Keratinocyte (primary cell): Measurements from ENCODE around the gene TMEM134. TPM values are rescaled to one million over a fixed set of nuclear protein-coding genes. Genes with fewer than 3 reads are reported as not detected.

Experiments used
- DNase-seq: peaks from one replicate; pipeline ENCODE4 v3.0.0-alpha.2; 2011; ENCODE audit warnings: low read depth, missing footprints, low spot score
- FAIRE-seq: peaks from 2 replicates; lab custom pipeline; 2011; peaks lifted over from hg19 to GRCh38; lab: Jason Lieb, UNC
- H2AFZ ChIP-seq: 2 replicates; pipeline ENCODE4 v1.6.0; 2012; ENCODE audit warnings: low read length, control low read depth, inconsistent platforms; ENCODE audit not compliant: control insufficient read depth
- H3K27ac ChIP-seq: 2 replicates; pipeline ENCODE4 v1.5.1; 2011; ENCODE audit warnings: low read length; ENCODE audit not compliant: control insufficient read depth, insufficient read depth
- H3K27me3 ChIP-seq: 3 replicates; pipeline ENCODE4 v1.6.0; 2011; ENCODE audit warnings: low read length; ENCODE audit not compliant: control insufficient read depth, insufficient read depth; ENCODE audit errors: extremely low read depth
- H3K36me3 ChIP-seq, 2 experiments: 2 replicates in 1 of 2; 3 replicates in 1 of 2; pipeline ENCODE4 v1.5.1; 2011; ENCODE audit warnings: low read length in 2 of 2, mild to moderate bottlenecking in 1 of 2; ENCODE audit not compliant: control insufficient read depth in 2 of 2, insufficient read depth in 2 of 2; ENCODE audit errors: extremely low read depth in 1 of 2
- H3K4me1 ChIP-seq: 3 replicates; pipeline ENCODE4 v1.5.1; 2011; ENCODE audit warnings: low read length; ENCODE audit not compliant: control insufficient read depth, insufficient read depth; ENCODE audit errors: extremely low read depth
- H3K4me2 ChIP-seq: 3 replicates; pipeline ENCODE4 v1.6.0; 2011; ENCODE audit warnings: low read depth, low read length; ENCODE audit not compliant: control insufficient read depth, insufficient read depth; ENCODE audit errors: extremely low read depth
- H3K4me3 ChIP-seq, 3 experiments: fragments of 200-600 bp in 1 of 3; sonication (generic) in 1 of 3; 2 replicates in 2 of 3; 3 replicates in 1 of 3; pipeline ENCODE4 v1.5.1; 2011 to 2016; ENCODE audit warnings: low read length in 3 of 3, mild to moderate bottlenecking in 3 of 3, control low read depth in 2 of 3, inconsistent platforms in 1 of 3, low read depth in 1 of 3, mixed read lengths in 1 of 3, mixed run types in 1 of 3, moderate library complexity in 1 of 3; ENCODE audit not compliant: control insufficient read depth in 2 of 3, insufficient read depth in 2 of 3; ENCODE audit errors: extremely low read depth in 1 of 3
- H3K79me2 ChIP-seq: 2 replicates; pipeline ENCODE4 v1.6.0; 2012; ENCODE audit warnings: low read length; ENCODE audit not compliant: control insufficient read depth, insufficient read depth
- H3K9ac ChIP-seq: 3 replicates; pipeline ENCODE4 v1.6.0; 2011; ENCODE audit warnings: low read length; ENCODE audit not compliant: control insufficient read depth, insufficient read depth; ENCODE audit errors: extremely low read depth
- H3K9me1 ChIP-seq: 3 replicates; pipeline ENCODE4 v1.6.0; 2011; ENCODE audit warnings: low read length; ENCODE audit not compliant: control insufficient read depth, insufficient read depth; ENCODE audit errors: extremely low read depth
- H3K9me3 ChIP-seq: 2 replicates; pipeline ENCODE4 v1.5.1; 2012; ENCODE audit warnings: low read depth, low read length; ENCODE audit not compliant: control insufficient read depth
- H4K20me1 ChIP-seq: 3 replicates; pipeline ENCODE4 v1.6.0; 2011; ENCODE audit warnings: low read length; ENCODE audit not compliant: control insufficient read depth, insufficient read depth; ENCODE audit errors: extremely low read depth
- EZH2 ChIP-seq: IDR thresholded peaks from one replicate; pipeline ENCODE4 v1.6.1; 2012; ENCODE audit warnings: inconsistent platforms, mild to moderate bottlenecking, low read length, moderate library complexity
- dilution Hi-C: fragments of 300-500 bp; cut with MboI; formaldehyde crosslinking; loops from one replicate; pipeline ENCODE4 v1.7.0; 2020; ENCODE audit warnings: low sequenced_read_pairs; ENCODE audit not compliant: extremely low pct_ligation_motif_present
- polyA plus RNA-seq, 5 experiments: library from polyadenylated mRNA; depleted of rRNA in 3 of 5; stranded (reverse) in 3 of 5; stranded (forward) in 1 of 5; unstranded in 1 of 5; fragments of >200 nt; gene quantifications; 1 replicate in 1 of 5; 2 replicates in 3 of 5; 3 replicates in 1 of 5; pipeline versions ENCODE4 v1.2.1 to v1.2.3, GENCODE V29; 2011 to 2012; ENCODE audit warnings: missing spikeins in 2 of 5, low read depth in 1 of 5, low replicate concordance in 1 of 5
- TF ChIP-seq, protein P1 (sequence below), 3 experiments: IDR thresholded peaks in 1 of 3; conservative IDR thresholded peaks in 1 of 3; optimal IDR thresholded peaks in 1 of 3; 2 replicates in 2 of 3; 3 replicates in 1 of 3; pipeline versions ENCODE3 to v1.5.1; 2011; ENCODE audit warnings: low read length in 3 of 3, mild to moderate bottlenecking in 3 of 3, moderate library complexity in 2 of 3, control low read depth in 1 of 3, inconsistent platforms in 1 of 3; ENCODE audit not compliant: insufficient read depth in 2 of 3; ENCODE audit errors: extremely low read depth in 1 of 3

The TMEM134 gene
- polyA plus RNA-seq, 1 donor (not counting 4 experiments of a cell fraction or from before 2014, with no cell fraction given) = 24.7 TPM

DNA sequence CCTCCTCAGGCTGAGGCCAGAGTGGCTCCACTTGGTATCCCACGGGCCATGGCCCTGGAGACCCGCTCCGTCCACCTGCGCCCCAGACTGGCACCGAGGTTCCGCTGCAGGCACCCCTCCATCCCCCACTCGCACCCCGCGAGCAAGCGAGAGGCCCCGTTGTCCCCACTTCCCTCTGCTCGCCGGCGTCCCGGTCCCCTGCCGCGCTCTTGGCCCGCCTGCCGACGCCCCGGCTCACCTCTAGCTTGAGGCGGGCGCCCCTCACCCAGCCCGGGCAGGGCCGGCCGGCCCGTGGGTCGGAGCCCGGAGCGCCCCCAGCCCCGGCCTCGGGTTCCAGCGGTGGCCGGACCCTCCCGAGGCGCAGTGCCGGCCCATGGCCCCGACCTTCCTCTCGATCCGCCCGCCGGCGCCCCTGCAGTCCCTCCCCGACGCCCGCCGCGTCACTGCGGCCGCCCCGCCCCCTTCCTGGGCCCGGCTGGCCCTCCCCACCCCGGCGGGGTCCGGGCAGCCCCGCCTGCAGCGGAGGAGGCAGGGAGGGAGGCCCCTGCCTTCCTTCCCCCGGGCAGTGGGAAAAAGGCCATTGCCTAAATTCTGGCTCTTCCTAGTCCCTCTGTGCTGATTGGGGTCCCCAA is 36.0 kb upstream of the TMEM134 start, which contains the start of gene PITPNM1:
PITPNM1 (minus strand) TSS at position 414 of the 632 bp plus-strand sequence. CDS start 1,183 bp downstream, outside the sequence.
- DNase-seq (no peak), FAIRE-seq (no peak)
- Histone ChIP-seq H3K79me2 (peaks cover 15% of the 10 kb centered on the region), H3K36me3 (peaks cover 5 to 11% of the 10 kb centered on the region in 2 experiments), H4K20me1 (no peaks in the 10 kb centered on the region), H3K27me3 (no peaks in the 10 kb centered on the region), H3K9me1 (no peaks in the 10 kb centered on the region), H2AFZ (peak within 1 kb of the TSS; percentile 49), H3K4me3 (peak within 1 kb of the TSS; percentile 82 to 92 (median 89)), H3K9me3 (no peaks in the 10 kb centered on the region), H3K4me1 (peaks cover 27% of the 10 kb centered on the region), H3K27ac (peak within 1 kb of the TSS; percentile 79), H3K4me2 (peak within 1 kb of the TSS; percentile 87), H3K9ac (peak within 1 kb of the TSS; percentile 73)
- TF ChIP-seq EZH2 = no peak
- TF ChIP-seq, protein P1, sequence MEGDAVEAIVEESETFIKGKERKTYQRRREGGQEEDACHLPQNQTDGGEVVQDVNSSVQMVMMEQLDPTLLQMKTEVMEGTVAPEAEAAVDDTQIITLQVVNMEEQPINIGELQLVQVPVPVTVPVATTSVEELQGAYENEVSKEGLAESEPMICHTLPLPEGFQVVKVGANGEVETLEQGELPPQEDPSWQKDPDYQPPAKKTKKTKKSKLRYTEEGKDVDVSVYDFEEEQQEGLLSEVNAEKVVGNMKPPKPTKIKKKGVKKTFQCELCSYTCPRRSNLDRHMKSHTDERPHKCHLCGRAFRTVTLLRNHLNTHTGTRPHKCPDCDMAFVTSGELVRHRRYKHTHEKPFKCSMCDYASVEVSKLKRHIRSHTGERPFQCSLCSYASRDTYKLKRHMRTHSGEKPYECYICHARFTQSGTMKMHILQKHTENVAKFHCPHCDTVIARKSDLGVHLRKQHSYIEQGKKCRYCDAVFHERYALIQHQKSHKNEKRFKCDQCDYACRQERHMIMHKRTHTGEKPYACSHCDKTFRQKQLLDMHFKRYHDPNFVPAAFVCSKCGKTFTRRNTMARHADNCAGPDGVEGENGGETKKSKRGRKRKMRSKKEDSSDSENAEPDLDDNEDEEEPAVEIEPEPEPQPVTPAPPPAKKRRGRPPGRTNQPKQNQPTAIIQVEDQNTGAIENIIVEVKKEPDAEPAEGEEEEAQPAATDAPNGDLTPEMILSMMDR (optimal IDR thresholded peaks at IDR 0.05 in 1 of 3, IDR thresholded peaks at IDR 0.05 in 1 of 3, conservative IDR thresholded peaks at IDR 0.05 in 1 of 3; ENCODE audit: extremely low read depth in 1 of 3, insufficient read depth in 2 of 3, low read length in 3 of 3) = no peak
- dilution Hi-C loops = no loop called here

DNA sequence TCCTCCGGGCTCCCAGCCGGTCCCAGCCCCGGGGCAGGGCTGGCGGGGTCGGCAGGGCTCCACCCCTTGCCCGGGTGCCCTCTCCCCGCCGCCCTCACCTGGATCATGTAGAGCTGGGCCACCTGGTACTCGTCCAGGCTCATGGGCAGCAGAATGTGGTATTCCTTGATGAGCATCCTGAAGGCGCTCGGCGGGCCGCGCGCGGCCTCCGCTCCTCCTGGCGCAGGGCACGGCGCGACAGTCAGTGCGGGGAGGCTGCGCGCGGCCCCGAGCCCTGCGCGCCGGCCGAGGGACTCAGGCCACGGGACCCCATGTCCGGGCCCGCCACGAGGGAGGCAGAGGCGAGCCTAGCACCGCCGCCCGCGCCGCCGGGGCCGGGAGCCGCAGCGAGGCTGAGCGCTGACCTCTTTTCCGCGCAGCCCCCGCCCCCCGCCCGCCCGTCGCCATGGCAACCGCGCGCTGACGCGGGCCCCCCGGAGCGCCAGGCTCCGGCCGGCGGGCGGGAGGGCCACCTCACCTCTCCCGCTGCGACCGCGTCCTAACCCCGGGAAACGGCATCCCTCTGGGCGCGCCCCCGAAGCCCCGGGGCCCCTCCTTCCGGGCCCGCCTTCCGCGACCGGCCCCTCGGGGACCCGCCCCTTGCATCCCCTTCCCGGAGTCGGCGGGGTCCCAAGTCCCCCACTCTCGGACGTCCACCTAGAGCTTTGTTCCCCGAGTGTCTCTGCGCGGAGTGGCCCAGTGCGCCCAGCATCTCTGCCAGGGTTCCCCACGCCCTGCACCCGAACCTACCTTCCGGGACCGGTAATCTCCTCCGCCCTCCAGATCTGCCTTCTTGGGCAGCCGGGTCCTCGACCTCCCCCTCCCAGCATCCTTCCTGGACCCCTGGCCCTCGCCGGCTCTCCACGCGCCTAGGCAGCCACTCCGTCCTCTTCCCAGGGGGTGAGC is 35.2 kb upstream of the TMEM134 start:
- H3K36me3 ChIP-seq = peaks cover 9 to 14% of the 10 kb centered on the region in 2 experiments
- dilution Hi-C loops = no loop called here
- H2AFZ ChIP-seq = peak overlapping the region; percentile 49
- H3K27ac ChIP-seq = peak overlapping the region; percentile 31
- H3K9ac ChIP-seq = peak overlapping the region; percentile 73
- no peaks in the 10 kb centered on the region for H4K20me1 ChIP-seq
- H3K4me3 ChIP-seq = peak overlapping the region; percentile 82 to 92 (median 89)
- H3K4me2 ChIP-seq = peak overlapping the region; percentile 87
- no peaks in the 10 kb centered on the region for H3K27me3 ChIP-seq
- H3K9me3 ChIP-seq = no peaks in the 10 kb centered on the region
- no peak for FAIRE-seq
- TF ChIP-seq EZH2 = no peak
- TF ChIP-seq, protein P1 (optimal IDR thresholded peaks at IDR 0.05 in 1 of 3, IDR thresholded peaks at IDR 0.05 in 1 of 3, conservative IDR thresholded peaks at IDR 0.05 in 1 of 3; ENCODE audit: extremely low read depth in 1 of 3, insufficient read depth in 2 of 3, low read length in 3 of 3) = no peak
- DNase-seq = no peak
- H3K9me1 ChIP-seq = no peaks in the 10 kb centered on the region
- peaks cover 27% of the 10 kb centered on the region for H3K4me1 ChIP-seq
- peaks cover 15% of the 10 kb centered on the region for H3K79me2 ChIP-seq
